ENCODE results near the gene SND1. TPM values are rescaled to one million over a fixed set of nuclear protein-coding genes. Genes with fewer than 3 reads are reported as not detected.
A peak's percentile ranks its signal among the peaks of the same experiment; 100 is the strongest.

Gene SND1
- total and polyA plus RNA-seq, 2 donors (not counting 1 experiment from before 2014, with no cell fraction given): 44.4 to 165 TPM

GRCh38 chr7:128029405-128029995, 377.5 kb downstream of the SND1 start:
- H3K9me3 ChIP-seq (ENCODE audit: control extremely low read depth in 1 of 3, control insufficient read depth in 2 of 3, insufficient read depth in 1 of 3, low read length in 2 of 3): peaks cover 0 to 7% (median 0%) of the 10 kb centered on the region in 3 donors
- DNase-seq (no peak), ATAC-seq (ENCODE audit: low read depth) (no peak)
- ChIA-PET CTCF (interaction anchor here (1.2 kb wide), 1 partner anchor 320 kb away, joined by 4 read pairs; no protein-coding TSS in a partner anchor), POLR2A (no interaction called here)
- Mint-ChIP-seq H3K27me3 (peaks cover 8% of the 10 kb centered on the region), H3K27ac (no peak overlapping the region), H3K4me3 (peak overlapping the region; percentile 78), H3K4me1 (peaks cover 16% of the 10 kb centered on the region), H3K9me3 (ENCODE audit: insufficient read depth) (no peaks in the 10 kb centered on the region)
- H3K4me2 ChIP-seq (replicated peaks; ENCODE audit: low read depth, low read length, poor library complexity, severe bottlenecking): no peak overlapping the region
- no peak overlapping the region for H2AFZ ChIP-seq (ENCODE audit: insufficient read depth, low read depth, low read length, poor library complexity, severe bottlenecking)
- H4K20me1 ChIP-seq (ENCODE audit: control insufficient read depth, insufficient read depth, low read length, poor library complexity, severe bottlenecking): peaks cover 45% of the 10 kb centered on the region
- TF ChIP-seq, protein P1, sequence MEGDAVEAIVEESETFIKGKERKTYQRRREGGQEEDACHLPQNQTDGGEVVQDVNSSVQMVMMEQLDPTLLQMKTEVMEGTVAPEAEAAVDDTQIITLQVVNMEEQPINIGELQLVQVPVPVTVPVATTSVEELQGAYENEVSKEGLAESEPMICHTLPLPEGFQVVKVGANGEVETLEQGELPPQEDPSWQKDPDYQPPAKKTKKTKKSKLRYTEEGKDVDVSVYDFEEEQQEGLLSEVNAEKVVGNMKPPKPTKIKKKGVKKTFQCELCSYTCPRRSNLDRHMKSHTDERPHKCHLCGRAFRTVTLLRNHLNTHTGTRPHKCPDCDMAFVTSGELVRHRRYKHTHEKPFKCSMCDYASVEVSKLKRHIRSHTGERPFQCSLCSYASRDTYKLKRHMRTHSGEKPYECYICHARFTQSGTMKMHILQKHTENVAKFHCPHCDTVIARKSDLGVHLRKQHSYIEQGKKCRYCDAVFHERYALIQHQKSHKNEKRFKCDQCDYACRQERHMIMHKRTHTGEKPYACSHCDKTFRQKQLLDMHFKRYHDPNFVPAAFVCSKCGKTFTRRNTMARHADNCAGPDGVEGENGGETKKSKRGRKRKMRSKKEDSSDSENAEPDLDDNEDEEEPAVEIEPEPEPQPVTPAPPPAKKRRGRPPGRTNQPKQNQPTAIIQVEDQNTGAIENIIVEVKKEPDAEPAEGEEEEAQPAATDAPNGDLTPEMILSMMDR (IDR thresholded peaks at IDR 0.05): no peak
- no peak for TF ChIP-seq EZH2 (IDR thresholded peaks at IDR 0.05; ENCODE audit: borderline replicate concordance, insufficient read depth, low read depth, low read length, poor library complexity, severe bottlenecking)
- no peak overlapping the region for H3K4me3 ChIP-seq (ENCODE audit: control extremely low read depth in 1 of 5, extremely low read depth in 1 of 5, insufficient read depth in 1 of 5, low read depth in 2 of 5, low read length in 4 of 5)
- H3K4me1 ChIP-seq (ENCODE audit: control insufficient read depth in 2 of 2, insufficient read depth in 2 of 2, low read length in 2 of 2): peaks cover 10 to 15% of the 10 kb centered on the region in 2 donors
- H3K36me3 ChIP-seq (replicated peaks in 1 of 2; ENCODE audit: control extremely low read depth in 1 of 2, control insufficient read depth in 1 of 2, extremely low read depth in 1 of 2, insufficient read depth in 2 of 2, low read length in 1 of 2): no peaks in the 10 kb centered on the region
- peaks cover 0 to 18% (median 0%) of the 10 kb centered on the region in 4 experiments for H3K27me3 ChIP-seq (replicated peaks in 1 of 4; ENCODE audit: control extremely low read depth in 1 of 4, control insufficient read depth in 3 of 4, insufficient read depth in 4 of 4, low read length in 3 of 4)
- H3K79me2 ChIP-seq (ENCODE audit: control insufficient read depth, insufficient read depth, low read length): peaks cover 14% of the 10 kb centered on the region
- intact Hi-C loops (cut with micrococcal nuclease): no loop called here
- no peak overlapping the region for H3K9ac ChIP-seq (ENCODE audit: low read length)
- 98% methylated on average over 17 of the region's 17 CpGs for WGBS (ENCODE audit: insufficient coverage)
- no peak overlapping the region for H3K27ac ChIP-seq (ENCODE audit: low read length in 2 of 2)

- ATAC-seq (ENCODE audit: low read depth) (no peak), DNase-seq (peak; percentile 18)
- ChIA-PET POLR2A (interaction anchor here (0.6 kb wide), 1 partner anchor 12 kb away, joined by 8 read pairs; no protein-coding TSS in a partner anchor), CTCF (interaction anchor here (0.5 to 1.2 kb wide), 4 partner anchors 58 to 322 kb away, joined by 3 to 4 read pairs (median 3); no protein-coding TSS in a partner anchor)
- Histone ChIP-seq H3K4me1 (ENCODE audit: control insufficient read depth in 2 of 2, insufficient read depth in 2 of 2, low read length in 2 of 2) (peaks cover 10 to 15% of the 10 kb centered on the region in 2 donors), H3K4me3 (ENCODE audit: control extremely low read depth in 1 of 5, extremely low read depth in 1 of 5, insufficient read depth in 1 of 5, low read depth in 2 of 5, low read length in 4 of 5) (no peak overlapping the region), H3K27me3 (replicated peaks in 1 of 4; ENCODE audit: control extremely low read depth in 1 of 4, control insufficient read depth in 3 of 4, insufficient read depth in 4 of 4, low read length in 3 of 4) (peaks cover 0 to 18% (median 0%) of the 10 kb centered on the region in 4 experiments), H4K20me1 (ENCODE audit: control insufficient read depth, insufficient read depth, low read length, poor library complexity, severe bottlenecking) (peaks cover 45% of the 10 kb centered on the region), H3K27ac (ENCODE audit: low read length in 2 of 2) (no peak overlapping the region), H3K9ac (ENCODE audit: low read length) (no peak overlapping the region), H3K79me2 (ENCODE audit: control insufficient read depth, insufficient read depth, low read length) (peaks cover 14% of the 10 kb centered on the region), H2AFZ (ENCODE audit: insufficient read depth, low read depth, low read length, poor library complexity, severe bottlenecking) (no peak overlapping the region), H3K36me3 (replicated peaks in 1 of 2; ENCODE audit: control extremely low read depth in 1 of 2, control insufficient read depth in 1 of 2, extremely low read depth in 1 of 2, insufficient read depth in 2 of 2, low read length in 1 of 2) (no peaks in the 10 kb centered on the region), H3K4me2 (replicated peaks; ENCODE audit: low read depth, low read length, poor library complexity, severe bottlenecking) (peak overlapping the region; percentile 82), H3K9me3 (ENCODE audit: control extremely low read depth in 1 of 3, control insufficient read depth in 2 of 3, insufficient read depth in 1 of 3, low read length in 2 of 3) (peaks cover 0 to 7% (median 0%) of the 10 kb centered on the region in 3 donors)
- Mint-ChIP-seq H3K27me3 (peaks cover 8% of the 10 kb centered on the region), H3K9me3 (ENCODE audit: insufficient read depth) (no peaks in the 10 kb centered on the region), H3K4me1 (peaks cover 16% of the 10 kb centered on the region), H3K4me3 (peak overlapping the region; percentile 78), H3K27ac (no peak overlapping the region)
- TF ChIP-seq, protein P1 (IDR thresholded peaks at IDR 0.05): no peak
- TF ChIP-seq EZH2 (IDR thresholded peaks at IDR 0.05; ENCODE audit: borderline replicate concordance, insufficient read depth, low read depth, low read length, poor library complexity, severe bottlenecking): no peak
- 98% methylated on average over 21 of the region's 21 CpGs for WGBS (ENCODE audit: insufficient coverage)
- intact Hi-C loops (cut with micrococcal nuclease): loop anchor here (5.0 to 10.0 kb wide), 2 partner anchors 72 to 115 kb away; no protein-coding TSS in a partner anchor
Measured at GRCh38 chr7:128030263-128030653, 378.3 kb downstream of the SND1 start.

Data from B cell (primary cell).